ENCODE data around the gene PDPN. TPM values are rescaled to one million over a fixed set of nuclear protein-coding genes. Genes with fewer than 3 reads are reported as not detected.

The PDPN gene
- polyA plus RNA-seq, 1 donor (not counting 4 experiments of a cell fraction or from before 2014, with no cell fraction given) = 29.9 TPM

DNA sequence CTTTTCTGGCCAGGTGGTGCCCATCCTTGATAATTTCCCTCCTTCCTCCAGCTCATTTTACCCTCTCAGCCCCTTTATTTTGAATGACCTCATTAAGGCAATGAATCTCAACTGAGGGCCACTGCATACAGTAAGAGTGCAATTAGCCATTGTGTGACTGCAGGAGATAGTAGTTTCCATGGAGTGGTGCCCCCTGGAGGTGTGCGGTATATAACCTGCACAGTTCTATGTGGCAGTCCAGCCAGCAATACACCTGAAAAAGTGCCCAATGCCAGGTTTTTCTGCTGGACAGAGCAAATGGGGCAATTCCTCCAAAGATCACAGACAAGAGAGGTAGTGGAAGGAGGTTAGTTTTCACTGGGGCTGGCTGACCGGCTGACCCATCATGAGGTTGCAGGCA lies 43.9 kb upstream of the PDPN start:
- DNase-seq (ENCODE audit: low read depth, low spot score) (no peak), FAIRE-seq (no peak)

DNA sequence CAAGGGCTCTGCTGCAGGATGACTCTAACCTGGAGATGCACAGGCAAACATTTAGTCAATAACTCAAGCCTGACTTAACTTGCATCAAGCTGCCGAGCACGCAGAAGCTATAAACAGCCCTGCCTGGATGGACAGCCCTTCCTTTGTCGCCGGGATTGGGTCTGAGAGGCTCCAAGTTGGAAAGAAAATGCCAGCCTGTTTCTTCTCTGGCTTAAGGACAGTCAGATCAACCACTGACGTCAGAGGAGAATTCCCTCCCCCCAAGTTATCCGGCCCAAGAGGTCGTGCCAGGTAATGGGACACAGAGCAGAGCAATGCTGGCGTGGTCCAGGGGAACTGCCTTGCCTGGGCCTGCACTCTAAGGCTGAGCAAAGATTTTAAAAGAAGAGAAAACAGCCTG lies 42.8 kb upstream of the PDPN start:
- Histone ChIP-seq H4K20me1 (ENCODE audit: control insufficient read depth, extremely low read depth, insufficient read depth, low read length) (no peaks in the 10 kb centered on the region), H3K27me3 (ENCODE audit: control insufficient read depth, extremely low read depth, insufficient read depth, low read length) (no peaks in the 10 kb centered on the region), H3K4me1 (ENCODE audit: control insufficient read depth, extremely low read depth, insufficient read depth, low read length) (no peaks in the 10 kb centered on the region), H3K4me3 (ENCODE audit: control insufficient read depth in 2 of 3, extremely low read depth in 1 of 3, insufficient read depth in 2 of 3, low read depth in 1 of 3, low read length in 3 of 3) (no peak overlapping the region), H3K79me2 (ENCODE audit: control insufficient read depth, insufficient read depth, low read length) (no peaks in the 10 kb centered on the region), H3K36me3 (ENCODE audit: control insufficient read depth in 2 of 2, extremely low read depth in 1 of 2, insufficient read depth in 2 of 2, low read length in 2 of 2) (no peaks in the 10 kb centered on the region), H3K9me1 (ENCODE audit: control insufficient read depth, extremely low read depth, insufficient read depth, low read length) (no peaks in the 10 kb centered on the region), H3K9ac (ENCODE audit: control insufficient read depth, extremely low read depth, insufficient read depth, low read length) (no peak overlapping the region), H3K9me3 (ENCODE audit: control insufficient read depth, low read depth, low read length) (no peaks in the 10 kb centered on the region), H3K4me2 (ENCODE audit: control insufficient read depth, extremely low read depth, insufficient read depth, low read depth, low read length) (no peak overlapping the region), H2AFZ (ENCODE audit: control insufficient read depth, low read length) (peak overlapping the region; percentile 46), H3K27ac (ENCODE audit: control insufficient read depth, insufficient read depth, low read length) (no peak overlapping the region)
- DNase-seq (ENCODE audit: low read depth, low spot score) (no peak), FAIRE-seq (no peak)
- TF ChIP-seq, protein P1, sequence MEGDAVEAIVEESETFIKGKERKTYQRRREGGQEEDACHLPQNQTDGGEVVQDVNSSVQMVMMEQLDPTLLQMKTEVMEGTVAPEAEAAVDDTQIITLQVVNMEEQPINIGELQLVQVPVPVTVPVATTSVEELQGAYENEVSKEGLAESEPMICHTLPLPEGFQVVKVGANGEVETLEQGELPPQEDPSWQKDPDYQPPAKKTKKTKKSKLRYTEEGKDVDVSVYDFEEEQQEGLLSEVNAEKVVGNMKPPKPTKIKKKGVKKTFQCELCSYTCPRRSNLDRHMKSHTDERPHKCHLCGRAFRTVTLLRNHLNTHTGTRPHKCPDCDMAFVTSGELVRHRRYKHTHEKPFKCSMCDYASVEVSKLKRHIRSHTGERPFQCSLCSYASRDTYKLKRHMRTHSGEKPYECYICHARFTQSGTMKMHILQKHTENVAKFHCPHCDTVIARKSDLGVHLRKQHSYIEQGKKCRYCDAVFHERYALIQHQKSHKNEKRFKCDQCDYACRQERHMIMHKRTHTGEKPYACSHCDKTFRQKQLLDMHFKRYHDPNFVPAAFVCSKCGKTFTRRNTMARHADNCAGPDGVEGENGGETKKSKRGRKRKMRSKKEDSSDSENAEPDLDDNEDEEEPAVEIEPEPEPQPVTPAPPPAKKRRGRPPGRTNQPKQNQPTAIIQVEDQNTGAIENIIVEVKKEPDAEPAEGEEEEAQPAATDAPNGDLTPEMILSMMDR (optimal IDR thresholded peaks at IDR 0.05 in 1 of 3, IDR thresholded peaks at IDR 0.05 in 1 of 3, conservative IDR thresholded peaks at IDR 0.05 in 1 of 3; ENCODE audit: extremely low read depth in 1 of 3, insufficient read depth in 2 of 3, low read length in 3 of 3) = no peak
- TF ChIP-seq EZH2 (IDR thresholded peaks at IDR 0.05; ENCODE audit: low read length) = no peak
- dilution Hi-C loops (cut with MboI; ENCODE audit: extremely low pct_ligation_motif_present, low sequenced_read_pairs) = no loop called here

More for the DNA sequence above, 43.9 kb upstream of the PDPN start:
- dilution Hi-C loops (cut with MboI; ENCODE audit: extremely low pct_ligation_motif_present, low sequenced_read_pairs) = no loop called here
- Histone ChIP-seq H3K9me1 (ENCODE audit: control insufficient read depth, extremely low read depth, insufficient read depth, low read length) (no peaks in the 10 kb centered on the region), H3K9me3 (ENCODE audit: control insufficient read depth, low read depth, low read length) (no peaks in the 10 kb centered on the region), H3K79me2 (ENCODE audit: control insufficient read depth, insufficient read depth, low read length) (no peaks in the 10 kb centered on the region), H3K4me1 (ENCODE audit: control insufficient read depth, extremely low read depth, insufficient read depth, low read length) (no peaks in the 10 kb centered on the region), H3K9ac (ENCODE audit: control insufficient read depth, extremely low read depth, insufficient read depth, low read length) (no peak overlapping the region), H3K4me3 (ENCODE audit: control insufficient read depth in 2 of 3, extremely low read depth in 1 of 3, insufficient read depth in 2 of 3, low read depth in 1 of 3, low read length in 3 of 3) (no peak overlapping the region), H3K36me3 (ENCODE audit: control insufficient read depth in 2 of 2, extremely low read depth in 1 of 2, insufficient read depth in 2 of 2, low read length in 2 of 2) (no peaks in the 10 kb centered on the region), H2AFZ (ENCODE audit: control insufficient read depth, low read length) (no peak overlapping the region), H3K4me2 (ENCODE audit: control insufficient read depth, extremely low read depth, insufficient read depth, low read depth, low read length) (no peak overlapping the region), H3K27ac (ENCODE audit: control insufficient read depth, insufficient read depth, low read length) (no peak overlapping the region), H4K20me1 (ENCODE audit: control insufficient read depth, extremely low read depth, insufficient read depth, low read length) (no peaks in the 10 kb centered on the region), H3K27me3 (ENCODE audit: control insufficient read depth, extremely low read depth, insufficient read depth, low read length) (no peaks in the 10 kb centered on the region)
- no peak for TF ChIP-seq EZH2 (IDR thresholded peaks at IDR 0.05; ENCODE audit: low read length)
- TF ChIP-seq, protein P1 (optimal IDR thresholded peaks at IDR 0.05 in 1 of 3, IDR thresholded peaks at IDR 0.05 in 1 of 3, conservative IDR thresholded peaks at IDR 0.05 in 1 of 3; ENCODE audit: extremely low read depth in 1 of 3, insufficient read depth in 2 of 3, low read length in 3 of 3) = peak in 2 of 3 experiments; percentile 3 to 30

Measured in keratinocyte (primary cell).